Fibroblast of lung (primary cell): ENCODE data around the gene ANXA4. TPM values are rescaled to one million over a fixed set of nuclear protein-coding genes. Genes with fewer than 3 reads are reported as not detected.
A peak's percentile ranks its signal among the peaks of the same experiment; 100 is the strongest.

Source experiments
- DNase-seq, 2 donors: peaks; one replicate each; pipeline versions ENCODE4 v3.0.0 to v3.0.0-alpha.2; 2010; ENCODE audit warnings: low read depth in 2 of 2
- H2AFZ ChIP-seq: 2 replicates; pipeline ENCODE4 v1.5.1; 2012; ENCODE audit warnings: low read length, control low read depth, inconsistent platforms
- H3K27ac ChIP-seq: 2 replicates; pipeline ENCODE4 v1.5.1; 2011; ENCODE audit warnings: low read length, control low read depth; ENCODE audit not compliant: insufficient read depth
- H3K27me3 ChIP-seq: 2 replicates; pipeline ENCODE4 v1.5.1; 2011; ENCODE audit warnings: mild to moderate bottlenecking, low read length; ENCODE audit not compliant: control insufficient read depth, insufficient read depth
- H3K36me3 ChIP-seq: 2 replicates; pipeline ENCODE4 v1.5.1; 2011; ENCODE audit warnings: low read length; ENCODE audit not compliant: control insufficient read depth, insufficient read depth
- H3K4me1 ChIP-seq: 2 replicates; pipeline ENCODE4 v1.5.1; 2011; ENCODE audit warnings: low read length; ENCODE audit not compliant: control insufficient read depth, insufficient read depth; ENCODE audit errors: extremely low read depth
- H3K4me2 ChIP-seq: 2 replicates; pipeline ENCODE4 v1.5.1; 2011; ENCODE audit warnings: low read length, control low read depth; ENCODE audit not compliant: insufficient read depth; ENCODE audit errors: extremely low read depth
- H3K4me3 ChIP-seq, 4 experiments: fragments of 200-600 bp in 1 of 4; sonication (generic) in 1 of 4; replicated peaks in 1 of 4; 2 replicates each; pipeline ENCODE4 v1.5.1; 2011 to 2016; ENCODE audit warnings: low read length in 4 of 4, low read depth in 3 of 4, mild to moderate bottlenecking in 3 of 4, control low read depth in 2 of 4, inconsistent platforms in 1 of 4, mixed read lengths in 1 of 4; ENCODE audit not compliant: insufficient read depth in 1 of 4; ENCODE audit errors: control extremely low read depth in 1 of 4
- H3K79me2 ChIP-seq: 2 replicates; pipeline ENCODE4 v1.5.1; 2012; ENCODE audit warnings: mild to moderate bottlenecking, low read length, inconsistent platforms; ENCODE audit not compliant: control insufficient read depth, insufficient read depth
- H3K9ac ChIP-seq: 2 replicates; pipeline ENCODE4 v1.5.1; 2011; ENCODE audit warnings: mild to moderate bottlenecking, low read length, control low read depth; ENCODE audit not compliant: insufficient read depth
- H3K9me3 ChIP-seq: 2 replicates; pipeline ENCODE4 v1.5.1; 2012; ENCODE audit warnings: low read depth, low read length; ENCODE audit not compliant: control insufficient read depth, insufficient read depth
- H4K20me1 ChIP-seq: 2 replicates; pipeline ENCODE4 v1.5.1; 2011; ENCODE audit warnings: low read length; ENCODE audit not compliant: control insufficient read depth, insufficient read depth; ENCODE audit errors: extremely low read depth
- CTCF ChIP-seq, 2 donors: IDR thresholded peaks in 1 of 2; conservative IDR thresholded peaks in 1 of 2; 1 replicate in 1 of 2; 2 replicates in 1 of 2; pipeline ENCODE4 v1.5.1; 2011 to 2012; ENCODE audit warnings: low read length in 2 of 2, control low read depth in 1 of 2, inconsistent platforms in 1 of 2, low read depth in 1 of 2, mild to moderate bottlenecking in 1 of 2
- EZH2 ChIP-seq: IDR thresholded peaks from 2 replicates; pipeline ENCODE4 v1.5.1; 2012; ENCODE audit warnings: low read length, control low read depth, mild to moderate bottlenecking; ENCODE audit errors: missing control alignments
- polyA plus RNA-seq, 2 donors: library from polyadenylated mRNA; depleted of rRNA in 1 of 2; stranded (reverse) in 1 of 2; unstranded in 1 of 2; fragments of >200 nt; gene quantifications; 2 replicates each; pipeline ENCODE4 v1.2.1, GENCODE V29; 2011 to 2012; ENCODE audit warnings: missing spikeins in 1 of 2
- total RNA-seq: library from RNA; depleted of rRNA; stranded (reverse); fragments of >200 nt; gene quantifications from 2 replicates; pipeline ENCODE4 v1.2.1, GENCODE V29; 2014

Gene ANXA4
- total and polyA plus RNA-seq, 2 donors (not counting 1 experiment from before 2014, with no cell fraction given): 98.4 to 114 TPM

GRCh38 chr2:69811018-69811417 lies 69.1 kb downstream of the ANXA4 start:
- Histone ChIP-seq H3K4me2 (no peak overlapping the region), H3K9me3 (no peaks in the 10 kb centered on the region), H3K27ac (no peak overlapping the region), H3K27me3 (no peaks in the 10 kb centered on the region), H3K4me1 (no peaks in the 10 kb centered on the region), H3K9ac (no peak overlapping the region), H3K4me3 (no peak overlapping the region), H4K20me1 (no peaks in the 10 kb centered on the region), H3K79me2 (no peaks in the 10 kb centered on the region), H2AFZ (no peak overlapping the region), H3K36me3 (peaks cover 9% of the 10 kb centered on the region)
- no peak for DNase-seq
- TF ChIP-seq CTCF (conservative IDR thresholded peaks at IDR 0.05 in 1 of 2, IDR thresholded peaks at IDR 0.05 in 1 of 2; ENCODE audit: low read depth in 1 of 2, low read length in 2 of 2) (no peak), EZH2 (no peak)

- no peak overlapping the region for H3K27ac ChIP-seq
- no peaks in the 10 kb centered on the region for H3K9me3 ChIP-seq
- no peak for DNase-seq
- H3K79me2 ChIP-seq: no peaks in the 10 kb centered on the region
- H3K4me1 ChIP-seq: no peaks in the 10 kb centered on the region
- H3K4me3 ChIP-seq: no peak overlapping the region
- no peak overlapping the region for H3K4me2 ChIP-seq
- H3K27me3 ChIP-seq: no peaks in the 10 kb centered on the region
- TF ChIP-seq EZH2 (no peak), CTCF (conservative IDR thresholded peaks at IDR 0.05 in 1 of 2, IDR thresholded peaks at IDR 0.05 in 1 of 2; ENCODE audit: low read depth in 1 of 2, low read length in 2 of 2) (no peak)
- H2AFZ ChIP-seq: no peak overlapping the region
- no peaks in the 10 kb centered on the region for H4K20me1 ChIP-seq
- H3K9ac ChIP-seq: no peak overlapping the region
- peaks cover 4% of the 10 kb centered on the region for H3K36me3 ChIP-seq
Observed at GRCh38 chr2:69811591-69811990, 69.7 kb downstream of the ANXA4 start.

GRCh38 chr2:69815717-69816116 lies 73.8 kb downstream of the ANXA4 start:
- Histone ChIP-seq H3K9me3 (no peaks in the 10 kb centered on the region), H3K4me2 (no peak overlapping the region), H3K9ac (no peak overlapping the region), H3K36me3 (peaks cover 8% of the 10 kb centered on the region), H2AFZ (no peak overlapping the region), H3K27me3 (no peaks in the 10 kb centered on the region), H3K4me1 (peaks cover 4% of the 10 kb centered on the region), H4K20me1 (no peaks in the 10 kb centered on the region), H3K4me3 (no peak overlapping the region), H3K79me2 (no peaks in the 10 kb centered on the region), H3K27ac (no peak overlapping the region)
- TF ChIP-seq CTCF (conservative IDR thresholded peaks at IDR 0.05 in 1 of 2, IDR thresholded peaks at IDR 0.05 in 1 of 2; ENCODE audit: low read depth in 1 of 2, low read length in 2 of 2): no peak
- no peak for TF ChIP-seq EZH2
- DNase-seq: peak in 1 of 2 donors; percentile 7
